Neural cell (in vitro differentiated cells): ENCODE data around the gene NLRC3.

ENCODE experiments used
- EP300 ChIP-seq: fragments of 450-650 bp; conservative IDR thresholded peaks from 2 replicates; pipeline ENCODE4 v1.6.1; 2014; ENCODE audit warnings: antibody characterized with exemption, mild to moderate bottlenecking, moderate library complexity; ENCODE audit not compliant: poor library complexity, severe bottlenecking
- EZH2 ChIP-seq: fragments of 200-600, 300-800 bp; shearing (Covaris generic), sonication (generic); IDR thresholded peaks from 2 replicates; pipeline ENCODE4 v1.6.1; 2014; ENCODE audit warnings: antibody characterized with exemption, low read length, borderline replicate concordance, mild to moderate bottlenecking; ENCODE audit not compliant: insufficient read depth, poor library complexity, severe bottlenecking
- POLR2AphosphoS5 ChIP-seq: IDR thresholded peaks from 2 replicates; pipeline ENCODE4 v1.6.1; 2012
- TF ChIP-seq, protein P1 (sequence below): fragments of 450-650 bp; IDR thresholded peaks from 2 replicates; pipeline ENCODE4 v1.5.1; 2014; ENCODE audit warnings: antibody characterized with exemption, mild to moderate bottlenecking, moderate library complexity; ENCODE audit not compliant: poor library complexity, severe bottlenecking

GRCh38 chr16:3590736-3591435 lies 13.7 kb upstream of the NLRC3 start:
- TF ChIP-seq EZH2 (no peak), POLR2AphosphoS5 (no peak), EP300 (no peak)
- TF ChIP-seq, protein P1, sequence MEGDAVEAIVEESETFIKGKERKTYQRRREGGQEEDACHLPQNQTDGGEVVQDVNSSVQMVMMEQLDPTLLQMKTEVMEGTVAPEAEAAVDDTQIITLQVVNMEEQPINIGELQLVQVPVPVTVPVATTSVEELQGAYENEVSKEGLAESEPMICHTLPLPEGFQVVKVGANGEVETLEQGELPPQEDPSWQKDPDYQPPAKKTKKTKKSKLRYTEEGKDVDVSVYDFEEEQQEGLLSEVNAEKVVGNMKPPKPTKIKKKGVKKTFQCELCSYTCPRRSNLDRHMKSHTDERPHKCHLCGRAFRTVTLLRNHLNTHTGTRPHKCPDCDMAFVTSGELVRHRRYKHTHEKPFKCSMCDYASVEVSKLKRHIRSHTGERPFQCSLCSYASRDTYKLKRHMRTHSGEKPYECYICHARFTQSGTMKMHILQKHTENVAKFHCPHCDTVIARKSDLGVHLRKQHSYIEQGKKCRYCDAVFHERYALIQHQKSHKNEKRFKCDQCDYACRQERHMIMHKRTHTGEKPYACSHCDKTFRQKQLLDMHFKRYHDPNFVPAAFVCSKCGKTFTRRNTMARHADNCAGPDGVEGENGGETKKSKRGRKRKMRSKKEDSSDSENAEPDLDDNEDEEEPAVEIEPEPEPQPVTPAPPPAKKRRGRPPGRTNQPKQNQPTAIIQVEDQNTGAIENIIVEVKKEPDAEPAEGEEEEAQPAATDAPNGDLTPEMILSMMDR: no peak
